ENCODE results near the gene CDS1.
"Not testable (repeated sequence)": the region's sequence is repeated elsewhere in the genome, so short reads cannot be mapped to it uniquely, and the experiment has no call there.

CDS1 gene

DNA sequence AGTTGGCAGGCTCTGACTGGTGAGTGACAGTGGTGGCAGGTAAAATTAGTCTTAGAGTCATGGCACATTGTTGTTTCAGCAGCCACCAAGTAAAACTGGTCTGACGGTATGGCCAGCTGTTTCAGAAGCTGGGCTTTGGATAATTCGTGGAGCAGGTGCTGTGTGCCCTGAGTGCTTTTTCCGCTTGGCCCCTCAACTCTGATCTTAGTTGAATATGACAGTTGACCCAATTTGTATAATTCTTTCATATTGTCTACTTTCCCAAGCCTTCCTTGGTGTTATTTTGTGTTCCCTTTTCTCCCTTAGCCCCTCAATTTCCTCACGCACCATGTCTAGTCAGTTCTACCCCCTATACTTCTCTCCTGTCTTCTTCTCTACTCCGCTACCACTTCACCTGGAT is 32.0 kb downstream of the CDS1 start:
- DNase-seq = no peak

DNA sequence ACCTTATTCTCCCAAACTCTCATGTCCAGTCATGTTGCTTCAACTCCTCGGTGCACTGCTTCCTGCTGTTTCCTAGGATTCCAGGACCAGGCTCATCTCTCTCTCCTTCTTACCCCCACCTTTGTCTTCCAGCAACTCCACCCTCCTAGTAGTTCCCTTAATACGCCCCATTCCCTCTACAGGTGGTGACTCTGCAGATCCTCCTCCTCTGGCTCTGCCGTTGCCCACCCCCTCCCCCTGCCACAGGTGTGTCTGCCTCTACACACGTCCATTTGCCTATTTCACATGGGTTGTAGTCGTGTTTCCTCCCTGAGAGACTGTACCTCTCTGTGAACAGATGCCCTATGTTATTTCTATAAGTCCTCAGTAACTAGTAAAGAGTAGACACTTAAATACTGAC is 32.4 kb downstream of the CDS1 start:
- no peak for DNase-seq

DNA sequence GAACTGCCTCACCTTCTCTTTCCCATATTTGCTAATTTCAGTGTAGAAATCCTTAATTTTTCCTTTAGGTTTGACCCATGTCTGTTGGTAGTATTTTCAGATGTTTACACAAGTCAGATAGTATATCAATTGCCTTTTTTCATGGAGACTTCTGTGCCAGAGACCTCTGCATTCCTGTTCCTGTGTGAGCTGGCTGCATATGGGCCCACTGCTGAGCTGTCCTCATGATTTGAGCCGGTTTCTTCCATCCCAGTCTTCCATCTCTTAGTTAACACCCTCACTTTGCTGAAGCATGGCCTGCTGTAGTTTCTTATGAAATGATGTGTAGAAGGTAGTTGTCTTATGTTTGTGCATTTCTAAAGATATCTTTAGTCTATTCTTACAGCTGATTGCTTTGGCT is 40.0 kb downstream of the CDS1 start:
- DNase-seq = no peak

DNA sequence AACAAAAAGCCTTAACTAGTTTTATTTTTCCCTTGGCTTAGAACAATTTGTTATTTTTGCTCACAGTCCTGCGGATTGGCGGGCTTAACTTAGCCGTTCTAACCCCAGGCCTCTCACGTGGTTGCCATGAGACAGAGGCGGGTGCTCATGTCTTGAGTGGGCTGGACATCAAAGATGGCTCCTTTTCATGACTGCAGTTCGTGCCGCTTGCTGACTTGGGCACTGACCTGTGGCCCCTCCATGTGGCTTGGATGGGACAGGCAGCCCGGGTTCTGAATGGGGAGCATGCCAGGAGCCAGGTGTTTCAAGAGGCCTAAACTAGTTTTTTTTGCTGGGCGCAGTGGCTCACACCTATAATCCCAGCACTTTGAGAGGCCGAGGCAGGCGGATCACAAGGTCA is 40.7 kb downstream of the CDS1 start:
- no peak for DNase-seq

DNA sequence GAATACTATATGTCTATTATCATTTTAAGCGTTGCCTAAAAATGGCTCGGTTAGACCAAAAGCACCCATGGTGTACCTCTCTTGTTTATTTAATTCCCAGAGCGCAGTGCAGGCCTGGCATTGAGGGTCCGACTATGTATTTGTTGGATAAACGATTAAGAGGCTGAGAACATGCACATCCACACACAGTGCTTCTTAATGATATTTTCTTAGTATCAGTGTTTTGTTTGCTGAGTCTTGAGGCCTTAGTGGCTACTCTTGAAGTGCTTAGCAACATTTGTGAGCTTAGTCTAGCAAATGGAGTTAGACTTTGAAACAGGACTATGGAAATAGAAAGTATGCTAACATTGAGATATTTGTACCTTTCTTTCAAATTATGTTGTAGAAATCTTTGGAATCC is 43.7 kb downstream of the CDS1 start:
- no peak for DNase-seq

DNA sequence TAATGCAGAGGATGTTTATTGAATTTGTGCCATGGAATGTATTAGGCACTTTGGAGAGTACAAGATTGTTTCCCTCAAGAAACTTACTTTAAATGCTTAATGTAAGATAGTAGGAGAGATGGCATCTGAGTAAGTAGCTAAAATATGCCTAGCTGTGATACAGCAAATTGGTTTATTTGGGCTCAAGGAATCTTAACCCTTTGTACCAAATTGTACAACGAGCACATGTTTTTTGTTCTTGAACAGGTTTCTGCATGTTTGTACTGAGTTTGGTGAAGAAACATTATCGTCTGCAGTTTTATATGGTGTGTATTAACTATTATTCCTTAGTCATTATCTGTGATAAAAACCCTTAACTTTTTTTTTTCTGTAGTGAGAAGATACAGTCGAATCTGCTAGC is 48.6 kb downstream of the CDS1 start:
- DNase-seq = no peak

DNA sequence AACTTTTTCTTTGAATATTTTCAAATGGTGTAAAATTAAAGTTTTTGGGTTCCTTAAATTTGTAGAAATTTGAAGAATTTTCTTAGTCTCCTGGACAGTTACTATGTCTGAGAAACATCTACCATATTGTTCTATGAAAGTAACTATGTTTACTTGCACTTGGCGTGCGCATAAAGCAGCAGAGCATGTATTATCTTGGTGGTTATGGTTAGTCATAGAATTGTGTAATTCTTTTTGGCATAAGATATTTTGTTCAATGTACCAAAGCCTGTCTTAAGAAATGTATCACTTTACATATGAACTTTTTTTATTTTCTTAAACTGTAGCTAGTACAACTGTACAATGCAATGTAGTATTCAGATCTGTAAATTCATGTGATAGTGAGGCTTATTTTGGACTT is 49.2 kb downstream of the CDS1 start:
- no peak for DNase-seq

DNA sequence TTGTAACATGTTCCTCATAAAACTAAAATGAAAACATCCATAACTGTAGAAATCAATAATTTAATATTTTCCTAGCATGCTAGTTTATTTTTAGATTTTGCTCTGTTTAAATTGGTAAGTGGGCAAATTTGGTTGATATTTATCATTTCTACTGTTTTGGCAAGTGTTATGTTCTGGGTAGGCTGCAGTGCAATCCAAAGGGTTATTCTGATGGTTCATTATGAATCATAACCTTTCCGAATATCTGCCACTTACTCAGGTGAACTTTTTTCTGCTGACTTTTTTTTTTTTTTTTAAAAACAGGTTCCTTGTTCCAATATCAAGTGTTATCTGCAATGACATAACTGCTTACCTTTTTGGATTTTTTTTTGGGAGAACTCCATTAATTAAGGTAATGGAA is 52.0 kb downstream of the CDS1 start:
- DNase-seq = no peak

DNA sequence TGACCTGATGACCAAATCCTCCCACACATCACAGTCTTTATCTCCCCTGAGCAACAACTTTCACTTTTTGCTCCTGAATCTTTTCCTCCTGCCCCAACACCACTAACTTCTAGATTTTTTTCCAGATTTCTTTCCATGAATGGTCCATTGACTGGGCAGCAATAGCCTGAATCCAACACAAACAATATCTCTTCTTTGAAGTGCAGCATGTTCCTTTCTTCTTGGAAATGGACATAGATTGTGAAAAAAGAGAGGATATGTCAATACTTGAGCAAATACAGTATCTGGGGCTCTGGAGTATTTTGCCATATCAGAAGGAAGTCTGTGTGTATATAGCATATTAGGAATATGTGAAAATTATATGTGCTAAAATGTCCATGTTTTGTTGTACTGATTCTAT is 55.2 kb downstream of the CDS1 start:
- DNase-seq = no peak

DNA sequence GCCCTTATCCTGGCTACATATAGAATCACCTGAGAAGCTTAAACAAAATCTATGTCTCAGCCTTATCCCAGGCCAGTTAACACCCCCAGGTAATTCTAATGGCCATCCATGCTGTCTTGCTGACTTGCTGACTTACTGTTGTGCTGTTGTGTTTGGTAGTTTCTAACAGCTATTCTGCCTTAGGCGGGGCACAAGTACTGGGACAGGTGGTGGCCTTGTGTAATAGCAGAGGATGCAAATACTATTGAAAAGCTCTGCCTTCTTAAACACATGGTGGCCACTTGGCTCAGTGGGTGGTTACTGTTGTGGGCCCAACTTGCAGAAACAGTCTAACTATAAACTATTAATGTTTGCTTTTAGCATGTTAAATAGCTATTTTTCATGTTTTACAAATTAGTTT is 56.2 kb downstream of the CDS1 start:
- DNase-seq = peak; percentile 16

DNA sequence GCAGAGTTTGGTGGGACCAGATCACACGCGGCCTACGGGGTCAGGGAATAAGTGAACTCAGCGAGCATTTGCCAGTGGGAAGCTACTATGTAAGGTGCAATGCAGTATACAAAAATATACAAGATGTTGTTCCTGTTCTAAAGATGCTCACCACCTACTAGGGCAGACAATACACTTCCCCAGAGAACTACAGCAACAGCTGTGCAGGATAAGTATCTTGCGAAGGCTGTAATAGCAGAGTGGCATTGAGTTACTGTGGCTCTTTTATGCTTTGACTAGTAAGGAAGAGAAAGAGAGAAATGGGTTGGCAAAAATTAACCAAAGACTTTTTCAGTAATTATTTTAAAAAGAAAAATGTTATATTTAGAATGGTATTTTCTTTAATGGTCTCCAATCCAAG is 61.2 kb downstream of the CDS1 start:
- no peak for DNase-seq

DNA sequence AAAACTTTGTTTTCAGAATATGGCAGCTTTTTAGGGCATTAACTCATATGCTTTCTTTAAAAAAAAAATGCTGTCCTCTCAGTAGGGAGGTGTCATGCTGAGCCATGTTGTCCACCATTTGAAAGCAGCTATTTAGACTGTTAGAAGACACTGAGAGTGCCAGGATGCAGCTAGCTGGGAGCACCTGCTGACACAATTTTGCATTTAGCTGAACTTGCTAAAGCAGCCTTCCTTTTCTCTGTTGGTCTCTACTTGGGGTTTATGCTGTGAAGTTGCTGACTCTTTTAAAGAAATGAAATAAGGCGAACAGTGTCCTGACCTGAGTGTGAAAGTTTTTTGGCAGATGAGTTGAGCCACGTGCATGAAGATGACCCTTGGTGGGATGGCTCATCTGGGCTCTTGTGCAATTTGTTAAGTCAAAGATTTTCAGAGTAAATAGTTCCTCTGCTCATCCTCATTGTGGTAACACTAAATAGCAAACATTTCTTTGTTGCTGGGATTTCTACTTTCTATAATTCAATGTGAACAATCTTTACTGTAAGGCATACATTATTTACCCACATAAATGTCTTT is 64.5 kb downstream of the CDS1 start:
- no peak for DNase-seq

DNA sequence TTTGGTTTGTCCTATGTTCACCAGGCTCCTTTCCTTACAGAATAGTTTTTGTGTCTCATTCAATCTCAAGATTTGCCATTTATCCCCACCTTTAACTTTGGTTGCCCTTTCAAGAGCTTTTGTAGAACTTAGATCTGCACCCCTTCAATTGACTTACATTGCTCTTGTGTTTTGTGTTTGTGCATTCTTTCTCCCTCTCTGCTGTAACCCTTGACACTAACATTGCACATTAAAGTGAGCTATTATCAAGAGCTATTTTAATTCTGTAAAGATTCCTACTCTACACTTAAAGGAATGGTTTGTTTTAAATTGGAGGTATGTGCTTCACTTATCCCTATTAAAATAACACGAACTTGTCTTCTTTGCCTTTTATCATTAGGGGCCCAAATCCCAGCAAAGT is 65.3 kb downstream of the CDS1 start:
- DNase-seq = no peak

DNA sequence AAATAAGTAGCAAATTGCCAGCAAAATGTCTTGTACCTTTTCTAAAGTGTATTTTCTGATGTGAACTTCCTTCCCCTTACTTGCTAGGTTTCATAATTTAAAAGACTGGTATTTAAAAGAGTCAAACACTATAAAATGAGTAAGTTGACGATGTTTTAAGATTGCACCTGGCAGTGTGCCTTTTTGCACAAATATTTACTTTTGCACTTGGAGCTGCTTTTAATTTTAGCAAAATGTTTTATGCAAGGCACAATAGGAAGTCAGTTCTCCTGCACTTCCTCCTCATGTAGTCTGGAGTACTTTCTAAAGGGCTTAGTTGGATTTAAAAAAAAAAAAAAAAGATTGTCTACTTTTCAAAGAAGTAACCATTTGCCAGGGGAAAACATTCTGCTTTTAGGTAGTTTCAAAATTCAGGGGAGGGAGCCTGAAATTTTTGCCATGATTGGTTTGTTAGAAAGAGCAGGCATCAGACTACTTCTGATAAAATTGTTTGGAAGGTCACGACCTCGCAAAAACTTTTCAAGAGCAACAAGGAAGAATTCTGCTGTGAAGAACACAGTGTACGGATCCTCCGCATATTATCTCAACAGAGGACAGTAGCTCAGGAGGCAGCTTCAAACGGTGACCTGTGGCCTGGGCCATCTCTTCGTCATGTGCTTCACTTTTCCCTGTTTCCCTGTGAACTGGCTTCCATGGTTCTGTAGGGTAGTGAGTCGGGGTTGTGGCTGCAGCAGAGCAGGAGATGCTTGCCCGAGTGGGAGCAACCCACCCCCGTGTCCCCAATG is 66.1 kb downstream of the CDS1 start:
- no peak for DNase-seq

DNA sequence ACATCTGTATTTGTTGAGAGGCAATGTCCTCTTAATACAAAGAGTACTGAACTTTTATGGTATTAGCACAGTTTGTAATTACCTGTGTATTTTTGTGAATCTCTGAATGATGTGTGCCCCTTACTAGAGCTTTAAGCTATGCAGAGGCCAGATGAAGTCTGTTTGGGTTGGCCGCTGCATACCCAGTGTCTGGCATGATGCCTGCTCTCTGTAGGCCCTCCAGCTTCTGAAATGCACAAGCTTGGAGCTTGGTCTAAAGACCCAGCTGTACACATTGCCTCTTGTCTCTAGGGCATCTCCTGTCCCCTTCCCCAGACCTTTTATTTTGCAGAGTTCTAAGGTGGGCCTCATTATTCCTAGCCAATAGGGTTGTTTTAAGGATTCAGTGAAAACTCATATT is 68.6 kb downstream of the CDS1 start:
- DNase-seq = no peak

DNA sequence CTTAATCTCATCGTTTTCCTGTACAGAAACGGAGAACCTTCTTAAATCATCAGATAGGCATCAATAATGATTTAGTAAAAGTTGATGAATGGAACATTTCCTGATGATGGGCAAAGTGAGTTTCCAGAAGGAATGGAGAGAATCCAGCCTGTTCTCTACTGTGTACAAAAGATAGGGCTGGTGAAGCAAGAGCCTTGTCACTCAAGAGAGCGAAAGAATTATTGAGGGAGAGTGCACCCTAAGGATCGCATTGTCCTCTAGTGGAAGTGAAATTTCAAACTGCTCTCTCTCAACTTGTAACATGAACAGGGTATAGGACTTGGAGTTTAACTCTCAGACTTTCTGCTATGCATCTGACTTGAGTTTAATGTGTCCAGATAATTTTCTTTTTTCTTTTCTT is 69.6 kb downstream of the CDS1 start:
- DNase-seq = no peak

DNA sequence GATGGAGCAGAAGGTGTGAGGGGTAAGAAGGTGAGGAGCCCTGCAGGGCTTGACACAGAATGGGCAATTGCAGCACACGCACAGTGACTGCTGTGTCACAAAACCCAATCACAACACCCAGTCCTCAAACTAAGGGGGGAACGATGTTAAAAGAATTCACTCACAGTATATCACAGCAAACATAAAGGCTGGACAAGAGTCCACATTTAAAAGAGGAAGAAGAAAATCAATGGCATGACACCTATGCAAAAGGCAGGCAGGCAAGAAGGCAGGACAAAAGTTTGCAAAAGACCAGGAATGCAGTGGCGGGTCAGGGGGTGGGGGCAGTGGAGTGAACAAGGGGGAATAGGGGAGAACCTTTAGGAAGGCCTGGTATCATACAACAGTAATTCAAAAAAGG is 77.7 kb downstream of the CDS1 start:
- DNase-seq = no peak

DNA sequence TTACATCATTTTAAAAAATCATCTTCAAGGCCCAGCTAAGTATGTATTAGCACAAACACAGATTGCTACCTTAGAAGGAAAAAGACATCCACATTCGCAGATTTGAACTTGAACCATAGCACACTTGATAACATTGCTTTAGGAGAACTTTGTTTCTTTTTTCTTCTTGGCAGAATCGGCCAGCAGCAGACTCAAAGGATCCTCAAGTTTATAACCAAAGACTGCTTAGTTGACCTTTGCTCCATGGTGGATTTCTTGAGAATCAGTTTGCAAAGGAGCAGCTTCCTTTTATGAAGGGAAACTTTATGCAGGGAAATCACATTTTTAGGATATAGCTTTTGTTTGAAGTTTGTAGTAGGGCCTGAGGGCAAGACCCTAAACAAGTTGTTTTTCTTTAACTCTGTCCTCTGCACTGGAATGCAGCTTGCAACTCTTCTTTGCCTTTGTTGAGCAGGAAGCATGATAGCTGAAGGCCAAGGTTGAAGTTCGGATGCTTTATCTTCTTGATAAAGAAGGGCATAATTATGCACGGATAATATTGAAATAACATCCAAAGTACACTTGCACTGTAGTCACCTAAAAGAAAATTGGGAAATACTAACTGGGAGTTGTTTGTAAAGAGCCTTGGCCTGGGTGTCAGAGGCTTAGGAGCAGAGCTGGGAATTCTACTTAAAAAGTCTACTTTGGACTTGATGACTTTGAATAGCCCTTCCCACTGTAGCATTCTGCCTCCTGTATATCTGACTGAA is 78.4 kb downstream of the CDS1 start:
- no peak for DNase-seq

DNA sequence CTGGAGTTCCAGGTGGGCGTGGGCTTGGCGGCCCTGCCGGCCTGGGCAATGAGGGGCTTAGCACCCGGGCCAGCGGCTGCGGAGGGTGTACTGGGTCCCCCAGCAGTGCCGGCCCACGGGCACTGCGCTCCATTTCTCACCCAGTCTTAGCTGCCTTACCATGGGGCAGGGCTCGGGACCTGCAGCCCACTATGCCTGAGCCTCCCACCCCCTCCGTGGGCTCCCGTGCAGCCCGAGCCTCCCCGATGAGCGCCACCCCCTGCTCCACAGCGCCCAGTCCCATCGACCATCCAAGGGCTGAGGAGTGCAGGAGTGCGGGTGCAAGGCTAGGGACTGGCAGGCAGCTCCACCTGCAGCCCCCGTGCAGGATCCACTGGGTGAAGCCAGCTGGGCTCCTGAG is 81.8 kb downstream of the CDS1 start:
- DNase-seq = not testable (repeated sequence)

DNA sequence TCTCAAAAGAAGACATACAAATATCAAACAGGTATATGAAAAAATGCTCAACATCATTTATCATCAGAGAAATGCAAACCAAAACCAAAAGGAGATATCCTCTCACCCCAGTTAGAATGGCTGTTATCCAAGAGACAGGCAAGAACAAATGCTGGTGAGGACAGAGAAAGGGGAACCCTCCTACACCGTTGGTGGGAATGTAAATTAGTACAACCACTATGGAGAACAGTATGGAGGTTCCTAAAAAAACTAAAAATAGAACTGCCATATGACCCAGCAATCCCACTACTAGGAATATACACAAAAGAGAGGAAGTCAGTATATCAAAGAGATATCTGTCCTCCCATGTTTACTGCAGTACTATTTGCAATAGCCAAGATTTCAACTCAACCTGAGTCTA is 83.5 kb downstream of the CDS1 start:
- no peak for DNase-seq

DNA sequence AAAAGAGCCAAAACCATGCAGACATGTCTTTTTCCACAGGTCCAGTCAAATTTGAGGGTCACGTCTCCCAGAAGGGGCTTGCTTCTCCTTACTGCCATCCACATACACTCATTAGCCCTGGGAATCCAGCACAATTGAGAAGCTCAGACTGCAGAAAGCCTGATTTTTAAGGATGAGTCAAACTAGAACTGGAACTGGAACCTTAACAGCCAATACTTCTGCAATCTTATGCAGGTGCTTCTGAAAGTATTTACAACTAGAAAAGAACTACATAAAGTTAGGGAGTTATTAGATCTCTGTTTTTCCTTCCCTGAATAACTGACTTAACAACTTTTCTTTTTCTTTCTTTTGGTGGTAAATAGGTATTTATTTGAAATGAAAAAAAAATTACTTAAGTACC is 86.3 kb downstream of the CDS1 start:
- no peak for DNase-seq

DNA sequence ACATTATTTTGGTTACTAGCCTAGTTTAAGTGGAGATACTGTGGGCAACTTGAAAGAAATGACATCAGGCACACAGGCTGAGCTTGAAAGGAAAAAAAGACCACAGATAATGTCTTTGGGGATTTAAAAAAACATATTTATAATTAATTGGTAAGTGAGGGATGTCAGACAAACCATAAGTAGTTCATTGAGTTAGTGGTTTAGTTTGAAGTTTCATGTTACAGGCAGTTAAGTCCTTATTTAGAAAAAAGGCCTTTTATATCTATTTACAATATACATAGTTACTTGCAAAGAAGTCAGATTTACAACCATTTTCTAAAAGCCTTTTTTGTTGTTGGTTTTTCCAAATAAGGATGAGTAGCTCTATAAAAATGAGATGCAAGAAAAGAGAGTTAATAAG is 89.2 kb downstream of the CDS1 start:
- no peak for DNase-seq

DNA sequence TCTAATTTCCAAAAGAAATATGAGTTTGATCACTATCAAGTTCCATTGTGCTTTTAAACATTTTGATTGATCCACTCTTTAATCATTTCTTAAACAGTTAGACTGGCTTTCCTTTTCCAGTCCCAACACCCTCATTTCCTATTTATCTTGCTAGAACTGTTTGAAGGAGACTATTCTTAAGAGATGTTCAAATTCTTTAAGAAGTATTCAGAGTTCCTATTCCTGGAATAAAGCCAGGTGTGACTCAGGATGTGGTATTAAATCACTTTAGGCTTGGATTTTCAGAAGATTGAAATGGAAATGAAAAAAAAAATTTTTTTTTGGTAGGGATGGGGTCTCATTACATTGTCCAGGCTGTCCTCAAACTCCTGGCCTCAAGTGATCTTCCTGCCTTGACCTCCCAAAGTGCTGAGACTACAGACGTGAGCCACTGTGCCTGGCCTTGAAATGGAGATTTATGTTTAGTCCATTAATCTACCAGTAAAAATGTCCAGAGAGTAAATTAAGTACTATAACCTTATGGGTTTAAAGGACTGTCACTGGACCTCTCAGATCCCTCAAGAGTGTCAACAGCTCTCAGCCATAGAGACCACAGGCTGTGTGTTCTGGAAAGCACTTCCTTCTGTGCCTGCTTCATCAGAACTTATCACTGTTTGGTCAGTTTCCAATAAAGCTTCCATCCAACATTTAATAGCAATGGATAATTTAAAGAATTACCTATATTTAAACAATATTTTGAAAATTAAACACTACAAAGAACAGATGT is 90.7 kb downstream of the CDS1 start:
- no peak for DNase-seq

DNA sequence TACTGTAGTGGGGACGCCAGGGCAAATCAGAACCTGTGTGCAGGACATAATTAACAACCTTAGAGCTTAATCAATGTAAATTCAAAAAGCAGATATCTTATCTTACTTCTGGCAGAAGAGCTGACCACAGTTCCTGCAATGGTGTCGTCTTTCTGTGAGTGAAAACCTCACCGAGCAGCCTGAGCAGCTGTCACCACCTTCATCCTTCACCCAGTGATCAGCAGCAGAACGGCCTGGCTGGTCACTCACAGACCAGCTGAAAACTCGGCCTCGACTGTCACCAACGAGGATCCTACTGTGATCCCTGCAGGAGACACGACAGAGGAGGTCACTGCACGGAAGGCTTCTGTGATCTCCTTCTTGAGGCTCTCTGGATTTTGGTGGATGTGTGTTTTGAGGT is 94.2 kb downstream of the CDS1 start:
- DNase-seq = no peak

All from NCI-H526 treated with DMSO at 0.1 percent for 48 hours (cell line).